ENCODE data around the gene SLC6A6.

GRCh38 chr3:14366248-14366647 lies 36.2 kb upstream of the SLC6A6 start:
- no peak for TF ChIP-seq SP1 (IDR thresholded peaks at IDR 0.05; ENCODE audit: low read depth, low read length)
- TF ChIP-seq HSF1 (IDR thresholded peaks at IDR 0.05; ENCODE audit: low read depth, low read length) = no peak
- no peak for TF ChIP-seq ESRRA (IDR thresholded peaks at IDR 0.05; ENCODE audit: low read length)

Data from GM12878 (cell line).